ENCODE measurements around the gene TMEM272.
A peak's percentile ranks its signal among the peaks of the same experiment; 100 is the strongest.

TMEM272 gene

DNA sequence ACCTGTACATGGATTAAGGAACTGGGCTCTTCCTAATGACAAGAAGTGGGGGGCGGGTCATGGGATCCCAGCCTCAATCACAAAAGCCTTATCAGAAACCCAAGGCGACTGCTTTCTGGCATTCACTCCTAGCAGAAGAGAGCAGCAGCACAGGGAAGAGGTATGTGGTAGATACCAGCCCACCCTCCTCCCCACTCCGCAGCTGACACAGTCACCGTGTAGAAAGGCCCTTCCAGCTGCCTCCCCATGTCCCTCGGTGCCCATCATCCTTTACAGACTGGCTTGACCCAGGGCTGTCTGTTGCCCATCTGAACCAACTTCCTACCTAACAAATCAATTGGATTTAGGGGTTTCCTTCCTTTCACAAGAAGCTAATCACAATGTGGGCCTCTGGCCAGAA is 37.9 kb downstream of the TMEM272 start:
- no peak for DNase-seq

DNA sequence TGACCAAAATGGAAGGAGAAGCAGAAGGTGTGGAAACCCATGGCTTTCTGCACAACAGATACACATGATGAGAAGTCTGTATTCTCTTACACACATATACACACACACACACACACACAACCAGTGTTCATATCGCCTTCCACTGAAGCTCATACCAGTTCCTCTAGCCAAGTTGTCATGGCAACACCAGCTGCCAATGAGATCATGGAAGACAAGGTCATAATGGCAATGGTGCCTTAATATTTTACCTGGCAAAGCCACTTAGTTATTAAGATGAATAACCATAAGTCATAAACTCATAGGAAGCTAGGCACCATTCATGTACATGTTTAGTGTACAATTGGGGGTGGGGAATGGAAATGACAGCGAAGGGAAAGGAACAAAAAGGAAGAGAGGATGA is 38.4 kb downstream of the TMEM272 start:
- peak in 1 of 58 donors; percentile 8 for DNase-seq

DNA sequence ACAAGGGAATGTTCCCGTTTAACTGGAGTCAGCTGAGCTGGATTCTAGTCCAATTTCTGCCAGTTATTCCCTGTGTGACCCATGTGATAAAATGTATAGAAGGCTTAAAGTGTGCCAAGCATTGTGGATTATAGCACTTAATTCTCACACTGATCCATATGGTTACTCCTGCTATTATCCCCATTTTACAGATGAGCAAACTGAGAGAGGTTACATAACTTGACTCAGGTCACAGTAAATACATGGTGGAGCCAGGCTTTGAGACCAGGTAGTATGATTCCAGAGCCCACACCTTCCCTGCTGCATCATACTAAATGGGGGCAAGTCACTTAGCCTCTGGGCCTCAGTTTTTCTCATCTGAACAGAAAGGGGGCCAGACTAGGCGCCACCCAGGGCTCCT is 39.1 kb downstream of the TMEM272 start:
- DNase-seq: no peak

DNA sequence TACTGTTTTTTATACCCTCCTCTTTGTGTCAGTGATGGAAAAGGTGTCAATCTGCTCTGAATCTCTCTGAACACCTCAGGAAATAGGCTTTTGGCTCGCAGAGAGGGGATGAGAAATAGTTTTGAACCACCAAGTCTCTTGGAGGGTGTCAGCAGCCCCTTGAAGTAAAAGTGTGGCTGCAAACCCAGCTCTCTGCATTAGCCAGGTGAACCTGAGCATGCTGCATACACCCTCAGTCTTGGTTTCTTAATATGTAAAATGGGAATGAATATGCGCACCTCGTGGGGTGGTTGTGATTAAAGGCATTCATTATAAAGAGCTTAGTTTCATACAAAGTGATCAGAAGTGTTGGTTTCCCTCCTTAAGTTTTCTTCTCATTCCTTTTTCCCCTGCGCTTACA is 39.7 kb downstream of the TMEM272 start:
- DNase-seq: no peak

DNA sequence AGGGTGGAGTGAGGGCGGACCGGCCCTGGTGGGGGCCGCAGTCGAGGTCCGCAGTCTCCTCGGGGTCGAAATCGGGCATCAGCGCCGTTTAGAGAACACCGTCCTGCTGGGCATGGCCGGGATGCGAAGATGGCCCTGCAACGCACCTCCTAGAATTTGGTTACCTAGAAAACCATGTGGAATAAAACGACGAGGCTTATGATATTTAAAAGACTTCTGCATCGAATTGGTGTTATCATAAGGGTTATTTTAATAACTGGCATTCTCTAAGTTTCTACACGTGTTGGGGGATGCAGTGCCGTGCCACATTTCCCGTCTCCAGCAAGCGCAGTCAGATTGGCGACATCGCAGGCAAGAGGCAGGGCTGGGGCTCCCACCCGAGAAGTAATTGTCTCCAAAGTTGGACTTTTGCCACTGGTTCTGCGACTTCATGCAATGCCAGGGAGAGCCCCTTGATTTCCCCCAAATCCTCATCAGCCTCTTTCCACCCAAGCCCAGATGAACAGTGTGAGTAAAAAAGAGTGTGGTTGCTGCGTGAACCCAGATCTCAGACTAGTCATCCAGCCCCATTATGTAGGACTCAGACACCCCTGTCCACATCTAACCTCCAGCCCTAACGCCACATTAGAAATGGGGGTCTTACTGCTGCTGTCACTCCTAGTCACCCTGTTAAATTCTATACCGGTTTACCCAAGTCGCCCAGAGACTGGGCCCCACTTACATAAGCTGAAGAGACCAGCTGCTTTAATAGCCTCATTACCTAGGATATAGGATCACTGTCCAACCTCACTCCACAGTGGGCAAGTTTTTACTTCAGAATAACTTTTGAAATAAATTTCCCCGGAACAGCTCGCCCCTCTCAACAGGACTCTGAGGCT is 40.4 kb downstream of the TMEM272 start:
- DNase-seq: peak in 30 of 58 donors; percentile 28 to 73 (median 48)

DNA sequence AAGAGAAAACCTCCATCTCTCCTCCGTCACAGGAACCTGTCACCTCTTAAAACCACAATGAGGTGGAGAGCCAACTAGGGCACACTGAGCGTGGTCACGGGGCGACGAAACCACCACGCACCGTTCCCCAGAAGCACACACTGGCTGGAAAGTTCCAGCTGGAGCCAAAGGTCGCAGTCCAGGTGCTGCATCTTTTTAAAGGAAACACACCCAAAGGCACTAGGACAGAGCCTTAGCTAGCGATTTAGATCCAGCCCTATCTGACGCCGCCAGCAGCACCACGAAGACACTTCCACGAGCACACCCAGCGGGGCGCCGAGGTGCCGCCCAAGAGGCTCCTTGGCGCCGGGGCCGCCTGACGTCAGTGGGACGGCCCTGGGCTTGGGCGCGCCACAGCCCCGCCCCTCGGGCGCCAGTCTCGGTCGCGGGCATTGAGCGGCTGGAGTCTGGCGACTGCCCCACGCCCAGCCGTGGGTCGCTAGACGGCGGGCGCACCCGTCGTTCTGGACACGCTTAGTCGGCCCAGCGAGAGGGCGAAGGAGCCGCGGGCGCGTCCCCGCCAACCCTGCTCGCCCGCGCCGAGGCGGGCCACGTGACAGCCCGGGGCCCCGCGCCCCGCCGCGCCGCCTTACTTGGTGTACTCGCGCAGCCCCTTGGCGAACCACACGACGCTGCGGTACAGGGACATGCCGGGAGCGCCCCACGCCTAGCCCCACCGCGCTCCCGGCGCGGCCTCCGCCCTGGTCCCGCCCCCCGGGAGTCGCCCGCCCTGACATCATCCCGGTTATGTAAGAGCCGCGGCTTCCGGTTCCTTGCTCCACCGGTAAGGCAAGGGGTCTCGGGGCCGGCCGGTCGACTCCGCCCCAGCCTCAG is 41.3 kb downstream of the TMEM272 start, which contains the start of gene DHRS12:
Gene DHRS12 (minus strand): TSS at position 742 of the 873 bp plus-strand sequence. CDS start 4,504 bp downstream, outside the sequence.
- peak in 57 of 58 donors; percentile 45 to 95 (median 86) for DNase-seq

DNA sequence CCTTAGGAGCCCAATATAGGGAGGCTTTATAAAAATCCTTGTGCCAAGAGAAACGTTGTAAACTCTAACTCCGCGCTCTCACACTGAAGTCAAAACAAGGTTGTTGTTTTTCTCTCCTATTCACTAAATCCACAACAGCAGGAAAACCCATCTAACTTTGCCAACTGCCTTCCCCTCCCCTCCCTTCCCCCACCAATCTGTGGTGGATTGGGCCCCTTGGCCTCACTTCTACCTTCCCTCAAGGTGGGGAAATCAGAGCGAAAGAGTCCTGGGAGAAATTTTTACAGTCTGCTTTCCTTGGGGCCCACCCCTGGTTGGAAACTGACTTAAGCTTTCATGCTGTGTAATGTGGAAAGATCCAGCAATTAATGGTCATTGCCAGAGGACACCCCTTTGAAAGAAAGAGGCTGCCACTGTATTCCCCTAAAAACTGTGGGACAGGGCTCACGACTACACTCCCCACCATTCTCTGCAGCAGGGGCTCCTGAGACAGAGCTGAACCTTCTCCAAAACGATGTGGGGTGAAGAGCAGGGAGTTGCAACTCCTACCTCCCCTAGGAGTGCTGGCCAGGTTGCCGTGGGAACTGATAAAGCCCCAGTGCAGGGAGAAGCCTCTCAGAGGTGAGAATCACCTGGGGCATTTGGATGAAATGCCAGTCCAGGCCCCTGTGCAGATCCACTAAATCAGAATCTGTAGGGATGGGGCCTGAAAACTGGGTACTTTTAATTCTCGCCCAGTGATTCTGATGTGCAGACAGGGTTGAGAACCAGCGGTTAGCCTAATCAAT is 42.2 kb downstream of the TMEM272 start:
- DNase-seq: peak in 3 of 58 donors; percentile 29 to 55 (median 46)

DNA sequence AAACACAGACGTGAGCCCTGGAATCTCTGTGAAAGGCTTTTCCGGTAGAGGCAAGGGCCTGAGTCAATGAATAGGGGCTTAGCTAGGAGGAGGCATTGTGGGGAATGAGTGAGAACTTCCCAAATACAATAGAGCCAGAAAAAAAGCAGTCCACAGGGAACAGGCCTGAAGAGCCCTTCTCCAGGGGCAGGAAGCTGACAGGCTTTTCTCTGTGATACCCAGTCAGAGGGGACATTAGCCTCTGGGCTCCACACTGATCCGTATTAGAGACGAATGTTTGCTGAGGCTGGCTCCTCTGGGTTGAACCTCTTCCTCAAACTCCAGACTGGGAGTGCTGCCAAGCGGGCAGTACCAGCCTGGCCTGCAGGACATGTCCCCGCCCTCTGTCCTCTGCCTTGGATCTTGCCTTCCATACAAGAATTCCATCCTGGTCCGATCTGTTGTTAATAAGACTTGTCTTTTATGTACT is 43.3 kb downstream of the TMEM272 start:
- DNase-seq: peak in 55 of 58 donors; percentile 4 to 84 (median 51)

DNA sequence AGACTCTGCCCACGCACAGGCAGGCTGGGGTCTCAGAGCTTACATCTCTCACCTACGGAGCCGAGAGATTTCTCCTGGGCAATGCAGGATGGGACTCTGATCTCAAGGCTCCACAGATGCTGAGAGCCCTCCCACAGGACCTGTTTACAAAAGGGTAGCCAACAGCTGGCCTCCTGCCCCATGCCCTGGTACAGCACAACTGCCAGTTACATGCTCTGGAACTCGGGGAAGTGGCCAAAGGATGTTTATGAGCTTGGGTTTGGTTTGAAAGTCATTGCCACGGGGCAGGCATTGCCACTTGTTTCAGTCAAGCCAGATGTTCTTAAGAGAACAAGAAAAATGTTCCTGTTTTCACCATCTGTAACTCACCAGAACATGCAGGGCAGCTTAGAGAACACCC is 44.5 kb downstream of the TMEM272 start:
- peak in 3 of 58 donors; percentile 16 to 60 (median 58) for DNase-seq

DNA sequence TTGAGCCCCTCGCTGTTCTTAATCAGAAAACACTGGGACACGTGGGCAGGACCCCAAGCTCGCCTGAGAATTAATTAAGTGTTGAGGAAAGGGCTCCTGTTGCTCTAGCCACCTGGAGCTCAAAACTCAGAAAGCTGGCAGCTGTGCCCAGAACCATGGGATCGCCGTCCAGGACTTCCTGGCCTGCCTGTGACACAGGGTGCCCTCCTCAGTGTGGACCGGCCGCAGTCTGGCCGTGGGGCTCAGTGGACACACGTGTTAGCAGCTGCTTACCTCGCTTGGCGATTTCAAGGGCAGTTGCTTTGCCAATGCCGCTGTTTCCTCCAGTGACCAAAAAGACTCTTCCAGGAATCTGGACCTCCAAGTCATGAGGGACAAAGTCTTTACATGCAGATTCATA is 45.7 kb downstream of the TMEM272 start:
- DNase-seq: no peak

DNA sequence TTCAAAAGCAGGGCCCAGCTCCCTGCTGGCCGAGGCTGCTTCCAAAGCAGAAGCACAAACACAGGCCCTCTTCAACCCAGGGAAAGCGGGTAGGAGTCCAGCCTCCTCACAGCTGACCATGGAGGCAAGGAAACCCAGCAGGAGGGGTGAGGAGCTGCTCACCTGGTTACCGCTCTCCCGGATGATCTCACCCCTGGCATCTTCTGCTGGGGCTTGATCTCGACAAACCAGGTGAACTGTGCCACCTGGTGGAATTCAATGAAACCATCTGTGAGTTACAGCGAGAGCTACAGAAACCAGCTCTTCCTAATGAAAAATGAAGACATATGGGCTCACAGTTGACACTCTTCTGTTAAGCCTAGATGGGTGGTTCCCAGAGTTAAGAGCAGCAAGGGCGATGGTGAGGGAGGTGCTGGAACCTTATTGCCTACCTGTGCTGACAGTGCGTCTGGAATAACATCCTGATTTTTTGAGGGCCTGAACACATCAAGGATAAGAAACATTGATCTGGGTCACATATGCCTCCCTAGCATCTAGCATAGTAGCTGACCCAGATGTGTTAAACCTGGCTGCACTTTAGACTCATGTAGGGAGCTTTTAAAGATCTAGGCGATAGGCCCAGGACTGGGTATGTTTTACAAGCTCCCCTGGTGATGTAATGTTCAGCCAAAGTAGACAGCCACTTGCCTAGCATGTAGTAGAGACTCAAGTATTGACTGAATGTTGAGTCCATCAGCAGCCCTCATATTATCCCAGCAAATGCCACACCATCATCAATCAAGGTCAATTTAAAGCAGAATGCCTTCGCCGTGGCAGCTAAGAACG is 47.1 kb downstream of the TMEM272 start:
- peak in 31 of 58 donors; percentile 6 to 62 (median 17) for DNase-seq

DNA sequence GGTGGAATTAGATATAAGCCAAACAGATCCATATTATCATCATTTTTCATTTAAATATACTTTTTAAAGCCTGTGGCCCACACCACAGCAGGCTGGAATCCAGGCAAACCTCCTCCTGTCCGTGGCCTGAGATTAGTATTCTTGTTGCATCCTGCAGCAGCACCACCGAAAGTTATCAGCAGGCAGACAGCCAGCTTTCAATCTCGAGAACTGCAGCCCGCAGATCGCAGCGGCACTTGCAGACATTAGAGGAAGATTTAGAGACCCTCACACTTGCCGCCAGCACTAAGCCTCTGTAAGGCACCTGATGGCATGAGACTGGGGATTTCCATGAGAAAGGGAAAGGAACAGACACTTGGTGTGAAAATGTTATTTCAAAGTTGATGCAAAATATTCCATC is 48.4 kb downstream of the TMEM272 start:
- no peak for DNase-seq

DNA sequence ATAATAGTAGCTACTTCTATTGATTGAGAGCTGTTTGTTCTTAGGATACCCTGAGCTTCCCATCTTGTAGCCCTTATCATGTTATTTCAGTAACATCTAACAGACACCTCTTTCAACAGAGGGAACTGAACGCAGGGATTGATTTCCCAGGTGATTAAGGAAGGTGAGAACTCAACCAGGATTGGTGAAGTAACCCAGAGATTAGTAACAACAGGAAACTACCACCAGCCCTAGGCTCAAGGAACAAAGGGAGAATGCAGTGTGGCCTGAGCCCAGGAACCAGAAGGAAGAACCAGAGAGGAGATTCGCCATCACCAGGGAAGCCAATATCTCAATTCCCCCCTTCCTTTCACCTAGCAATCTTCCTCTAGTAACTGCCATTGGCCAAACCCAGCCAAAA is 49.6 kb downstream of the TMEM272 start:
- DNase-seq: no peak

DNA sequence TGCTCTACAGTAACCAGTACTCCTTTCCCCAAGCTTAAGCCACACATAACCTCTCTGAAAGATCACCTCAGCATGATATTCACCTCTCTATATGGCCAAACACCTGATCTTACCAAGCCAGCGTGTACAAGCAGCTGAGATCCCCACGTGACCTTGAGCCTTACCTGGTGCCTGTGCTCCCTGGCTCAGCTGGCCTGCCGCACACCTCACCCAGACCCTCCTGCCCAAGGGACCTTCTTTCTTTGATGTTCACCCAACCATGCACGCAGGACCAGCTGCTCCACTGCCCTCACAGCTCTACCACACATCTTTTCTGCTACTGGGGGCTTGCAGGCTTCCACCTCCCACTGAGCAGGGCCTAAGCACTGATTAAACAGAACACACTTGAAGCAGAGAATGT is 50.0 kb downstream of the TMEM272 start:
- no peak for DNase-seq

DNA sequence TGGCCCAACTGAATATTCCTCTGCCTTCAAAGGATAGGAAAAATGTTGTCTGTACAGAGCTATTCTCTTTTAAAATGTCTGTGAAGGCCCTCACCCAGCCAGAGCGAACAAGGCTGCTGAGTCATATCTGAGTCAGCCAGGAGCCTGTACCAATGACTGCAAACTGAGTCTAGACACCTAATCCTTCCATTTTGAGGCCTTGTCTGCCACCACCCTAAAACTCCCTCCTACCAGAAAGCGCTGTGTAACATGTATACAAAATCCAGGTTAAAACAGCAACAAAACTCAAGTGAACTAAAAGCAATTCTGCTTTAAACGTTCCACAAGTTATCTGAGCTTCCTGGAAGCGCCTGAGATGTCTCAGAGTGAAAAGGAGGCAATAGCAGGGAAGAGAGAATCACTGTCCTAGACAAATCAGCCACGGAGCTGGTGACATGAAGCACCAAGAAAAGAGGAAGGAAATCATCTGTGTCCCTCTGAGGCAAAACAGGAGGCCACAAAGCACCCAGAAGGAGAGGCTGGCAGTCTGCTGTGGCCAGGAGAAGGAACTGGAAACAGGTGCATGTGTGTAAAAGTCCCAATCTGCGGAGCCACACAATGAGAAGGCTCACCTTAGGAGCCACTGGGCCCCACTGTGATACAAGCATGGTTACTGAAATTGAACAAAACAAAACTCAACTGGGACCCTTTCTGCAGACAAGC is 51.3 kb downstream of the TMEM272 start:
- peak in 9 of 58 donors; percentile 10 to 49 (median 25) for DNase-seq

DNA sequence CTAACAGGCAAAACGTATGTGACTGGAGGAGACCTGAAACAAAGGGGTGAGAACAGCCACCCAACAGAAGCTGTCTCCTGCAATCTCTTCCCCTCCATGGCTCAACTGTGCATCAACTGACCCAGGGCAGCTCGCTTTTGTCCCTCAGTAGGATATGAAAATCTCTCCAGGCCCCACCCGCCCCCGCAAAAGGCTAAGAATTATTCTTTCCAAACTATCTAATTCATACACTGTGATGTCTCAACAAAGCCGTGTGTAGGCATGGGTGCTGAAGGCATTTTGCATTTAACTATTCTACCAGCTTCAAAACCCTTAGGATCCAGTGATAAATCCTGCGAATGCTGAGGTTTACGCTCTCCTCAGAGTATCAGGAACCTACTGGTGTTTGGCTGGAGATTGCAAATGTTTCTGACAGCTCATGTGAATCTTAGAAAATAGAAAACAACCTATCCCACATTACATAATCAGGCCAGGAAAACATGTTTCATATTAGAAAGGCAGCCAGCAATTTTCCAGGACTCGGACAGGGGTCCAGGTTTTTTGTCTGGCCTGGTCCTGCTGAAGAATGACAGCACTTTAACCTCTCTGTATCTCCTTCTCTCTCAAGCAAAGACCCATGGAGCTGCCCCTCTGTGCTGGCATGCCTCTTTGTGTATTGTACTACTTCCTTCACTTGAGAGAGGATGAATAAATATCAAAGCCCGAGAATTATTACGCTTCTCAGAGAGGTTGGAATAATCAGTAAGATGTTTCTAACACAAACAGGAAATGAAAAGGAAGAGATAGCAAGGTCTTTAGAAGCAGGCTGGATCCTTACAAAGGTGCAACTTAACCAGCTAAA is 58.3 kb downstream of the TMEM272 start:
- peak in 1 of 58 donors; percentile 60 for DNase-seq

DNA sequence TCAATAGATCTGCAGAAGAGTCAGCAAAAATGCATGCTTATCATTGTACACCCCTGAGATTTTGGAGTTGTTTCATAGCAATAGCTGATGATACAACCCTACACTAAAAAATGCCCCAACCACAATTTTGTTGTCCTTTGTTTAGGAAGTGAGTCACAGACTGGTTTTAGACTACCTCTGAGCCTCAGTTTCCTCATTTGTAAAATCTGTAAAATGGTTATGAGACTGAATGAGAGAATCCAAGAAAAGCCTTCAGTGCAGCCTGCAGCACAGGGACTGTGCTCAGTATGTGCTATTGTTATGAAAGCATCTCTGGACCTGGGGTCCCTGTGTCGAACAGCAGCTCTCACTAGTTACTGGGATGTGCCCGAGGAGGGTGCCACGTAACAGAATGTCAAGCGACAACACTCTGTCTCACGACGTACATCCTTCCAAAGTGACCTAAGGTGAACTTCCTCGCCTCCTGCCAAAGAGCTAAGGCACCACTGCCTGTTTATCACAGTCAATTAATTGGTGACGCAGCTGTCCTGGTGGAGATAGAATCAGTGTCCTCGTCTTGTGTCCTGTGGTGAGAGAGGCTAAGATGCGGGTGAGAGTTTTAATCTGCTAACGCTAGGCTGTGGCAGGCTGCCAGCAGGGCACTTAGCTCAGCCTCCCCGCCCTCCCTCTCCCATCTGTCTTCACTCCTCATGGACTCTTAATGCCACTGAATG is 59.1 kb downstream of the TMEM272 start:
- DNase-seq: peak in 7 of 58 donors; percentile 18 to 72 (median 31)

DNA sequence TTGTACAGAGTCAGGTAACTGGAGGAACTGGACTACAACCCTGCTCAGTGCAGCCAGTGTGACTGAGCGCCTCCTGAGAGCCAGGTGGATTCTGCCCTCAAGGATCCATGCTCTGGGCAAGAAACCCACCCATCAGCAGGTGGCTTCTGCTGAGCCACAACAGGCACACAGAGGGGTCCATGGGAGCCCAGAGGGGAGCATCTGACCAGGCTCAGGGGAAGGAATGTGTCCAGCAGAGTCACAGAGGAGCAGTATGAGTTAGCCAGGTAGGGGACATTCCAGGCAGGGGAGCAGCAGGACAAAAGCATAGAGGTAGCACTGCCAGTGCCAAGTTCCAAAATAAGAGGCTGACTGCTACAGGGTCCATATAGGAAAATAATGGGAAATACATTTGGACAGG is 60.9 kb downstream of the TMEM272 start:
- DNase-seq: no peak
